HepG2 (cell line): ENCODE measurements around the gene SBK1. TPM values are rescaled to one million over a fixed set of nuclear protein-coding genes. Genes with fewer than 3 reads are reported as not detected.

Experiments used
- CAMTA2 ChIP-seq: sonication (generic); formaldehyde crosslinking; IDR thresholded peaks from 2 replicates; pipeline ENCODE4 v1.4.0; 2020; ENCODE audit warnings: mild to moderate bottlenecking, missing genetic modification reagents, borderline replicate concordance
- MEIS1 ChIP-seq: sonication (generic); formaldehyde crosslinking; IDR thresholded peaks from 2 replicates; pipeline ENCODE4 v1.9.0; 2021; ENCODE audit warnings: mild to moderate bottlenecking, missing genetic modification reagents, moderate library complexity, borderline replicate concordance
- NCOA1 ChIP-seq: sonication (generic); formaldehyde crosslinking; IDR thresholded peaks from 2 replicates; pipeline ENCODE4 v1.9.0; 2021; ENCODE audit warnings: missing genetic modification reagents
- NR2F6 ChIP-seq, 2 experiments: IDR thresholded peaks; 2 replicates each; pipeline ENCODE4 v1.6.1; 2016; ENCODE audit warnings: antibody characterized with exemption in 1 of 2, mild to moderate bottlenecking in 1 of 2
- RBFOX2 ChIP-seq: fragments of 200-400 bp; formaldehyde crosslinking; IDR thresholded peaks from 2 replicates; pipeline ENCODE4 v1.6.1; 2017; ENCODE audit warnings: low read depth, mild to moderate bottlenecking, low read length
- REXO4 ChIP-seq: sonication (generic); formaldehyde crosslinking; IDR thresholded peaks from 2 replicates; pipeline ENCODE4 v1.8.0; 2022; ENCODE audit warnings: missing genetic modification reagents, mild to moderate bottlenecking, borderline replicate concordance
- TCF12 ChIP-seq, 2 experiments: fragments of 450-650 bp in 1 of 2; sonication (generic) in 1 of 2; formaldehyde crosslinking in 1 of 2; IDR thresholded peaks; 2 replicates each; pipeline versions ENCODE4 v1.6.1 to v1.8.0; 2017 to 2022; ENCODE audit warnings: antibody characterized with exemption in 1 of 2, mild to moderate bottlenecking in 1 of 2, missing genetic modification reagents in 1 of 2, moderate library complexity in 1 of 2
- THYN1 ChIP-seq: sonication (generic); formaldehyde crosslinking; IDR thresholded peaks from 2 replicates; pipeline ENCODE4 v1.8.1; 2023; ENCODE audit warnings: low read depth, mild to moderate bottlenecking, moderate library complexity, missing genetic modification reagents, borderline replicate concordance
- ZBTB20 ChIP-seq: sonication (generic); formaldehyde crosslinking; IDR thresholded peaks from 2 replicates; pipeline ENCODE4 v1.8.1; 2023; ENCODE audit warnings: missing genetic modification reagents, low read depth, mild to moderate bottlenecking, borderline replicate concordance
- ZNF556 ChIP-seq: sonication (generic); formaldehyde crosslinking; IDR thresholded peaks from 2 replicates; pipeline ENCODE4 v1.4.0; 2020; ENCODE audit warnings: mild to moderate bottlenecking, missing genetic modification reagents, borderline replicate concordance
- ZZZ3 ChIP-seq: sonication (generic); formaldehyde crosslinking; IDR thresholded peaks from 2 replicates; pipeline ENCODE4 v1.4.0; 2020; ENCODE audit warnings: missing genetic modification reagents, mild to moderate bottlenecking, borderline replicate concordance
- polyA plus RNA-seq, 8 experiments: library from polyadenylated mRNA; depleted of rRNA in 3 of 8; stranded (reverse) in 7 of 8; unstranded in 1 of 8; fragments of >200 nt; fragmentation: Illumina TruSeq in 4 of 8; extraction: Trizol in 4 of 8; gene quantifications; 2 replicates each; pipeline versions ENCODE4 v1.2.1 to v1.2.3, GENCODE V29; 2011 to 2016; ENCODE audit warnings: low read depth in 4 of 8, missing spikeins in 1 of 8, mixed read lengths in 1 of 8; ENCODE audit not compliant: insufficient read depth in 1 of 8
- total RNA-seq, 5 experiments: library from RNA; depleted of rRNA; stranded (reverse); fragments of >200 nt; fragmentation: Illumina TruSeq; extraction: Trizol; gene quantifications; 2 replicates each; pipeline ENCODE4 v1.2.3, GENCODE V29; 2016; ENCODE audit warnings: low read depth in 1 of 5
- TF ChIP-seq, protein P1 (sequence below): sonication (generic); formaldehyde crosslinking; IDR thresholded peaks from 2 replicates; pipeline ENCODE4 v1.9.0; 2022; ENCODE audit warnings: missing genetic modification reagents, mild to moderate bottlenecking, borderline replicate concordance
- TF ChIP-seq, protein P2 (sequence below): IDR thresholded peaks from 2 replicates; pipeline ENCODE4 v1.6.1; 2016; ENCODE audit warnings: low read depth
- TF ChIP-seq, protein P3 (sequence below): sonication (generic); formaldehyde crosslinking; conservative IDR thresholded peaks from 2 replicates; pipeline ENCODE4 v1.5.0; 2020; ENCODE audit warnings: missing genetic modification reagents

SBK1 gene
- total and polyA plus RNA-seq, 2 of the 13 experiments (the other 11 are each of a cell fraction or from before 2014, with no cell fraction given): 0.15 to 0.17 TPM

DNA sequence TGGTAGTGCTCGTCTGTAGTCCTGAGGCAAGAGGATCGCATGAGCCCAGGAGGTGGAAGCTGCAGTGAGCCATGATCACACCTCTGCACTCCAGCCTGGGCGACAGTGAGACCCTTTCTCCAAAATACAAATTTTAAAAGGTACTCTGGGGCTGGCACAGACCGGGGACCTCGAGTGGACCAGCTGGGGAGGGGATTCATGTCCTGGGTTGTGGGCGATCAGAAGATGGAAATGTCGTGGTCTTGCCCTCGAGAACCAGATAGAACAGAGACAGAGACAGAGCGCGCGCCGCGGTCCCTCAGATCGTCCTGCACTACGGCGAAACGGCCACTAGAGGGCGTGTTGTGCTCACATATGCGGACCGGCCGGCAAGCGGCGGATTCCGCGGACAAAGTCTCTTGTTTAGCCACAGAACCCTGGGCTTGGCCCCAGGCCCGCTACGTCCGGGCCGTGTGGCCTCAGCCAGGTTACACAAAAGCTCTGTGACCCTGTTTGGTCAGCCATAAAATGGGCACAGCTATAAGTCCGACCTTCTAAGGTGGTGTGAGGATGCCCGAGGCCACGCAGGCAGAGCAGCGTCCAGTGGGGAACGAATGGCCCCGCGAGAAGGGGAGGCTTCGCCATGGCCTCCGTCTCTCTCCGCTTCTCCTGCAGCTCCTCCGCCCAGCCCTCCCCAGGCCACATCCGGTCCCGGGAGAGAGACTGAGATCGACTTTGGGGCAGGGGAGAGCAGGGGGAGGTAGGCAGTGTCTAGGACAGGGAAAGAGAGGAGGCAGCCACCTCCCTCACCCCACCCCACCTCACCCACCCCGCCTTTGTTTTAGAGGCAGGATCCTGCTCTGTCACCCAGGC lies 14.6 kb upstream of the SBK1 start (continued):
- TF ChIP-seq, protein P1, sequence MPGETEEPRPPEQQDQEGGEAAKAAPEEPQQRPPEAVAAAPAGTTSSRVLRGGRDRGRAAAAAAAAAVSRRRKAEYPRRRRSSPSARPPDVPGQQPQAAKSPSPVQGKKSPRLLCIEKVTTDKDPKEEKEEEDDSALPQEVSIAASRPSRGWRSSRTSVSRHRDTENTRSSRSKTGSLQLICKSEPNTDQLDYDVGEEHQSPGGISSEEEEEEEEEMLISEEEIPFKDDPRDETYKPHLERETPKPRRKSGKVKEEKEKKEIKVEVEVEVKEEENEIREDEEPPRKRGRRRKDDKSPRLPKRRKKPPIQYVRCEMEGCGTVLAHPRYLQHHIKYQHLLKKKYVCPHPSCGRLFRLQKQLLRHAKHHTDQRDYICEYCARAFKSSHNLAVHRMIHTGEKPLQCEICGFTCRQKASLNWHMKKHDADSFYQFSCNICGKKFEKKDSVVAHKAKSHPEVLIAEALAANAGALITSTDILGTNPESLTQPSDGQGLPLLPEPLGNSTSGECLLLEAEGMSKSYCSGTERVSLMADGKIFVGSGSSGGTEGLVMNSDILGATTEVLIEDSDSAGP: peak; percentile 73
- TF ChIP-seq NR2F6 (IDR thresholded peaks at IDR 0.05) (no peak), NR2F6 (CRISPR knock-in tag; IDR thresholded peaks at IDR 0.05) (peak; percentile 25; the same call in 1 of the 2 replicates), RBFOX2 (no peak), TCF12 (IDR thresholded peaks at IDR 0.05) (no peak), TCF12 (CRISPR knock-in tag; IDR thresholded peaks at IDR 0.05) (no peak), THYN1 (no peak), NCOA1 (CRISPR knock-in tag) (no peak), CAMTA2 (CRISPR knock-in tag) (no peak), ZZZ3 (CRISPR knock-in tag) (0 out of 2 replicates have a peak, but pooled peaks have one; percentile 38), ZBTB20 (CRISPR knock-in tag) (no peak), MEIS1 (CRISPR knock-in tag) (no peak), REXO4 (CRISPR knock-in tag) (no peak), ZNF556 (CRISPR knock-in tag) (peak; percentile 46; the same call in 1 of the 2 replicates)
- TF ChIP-seq, protein P2, sequence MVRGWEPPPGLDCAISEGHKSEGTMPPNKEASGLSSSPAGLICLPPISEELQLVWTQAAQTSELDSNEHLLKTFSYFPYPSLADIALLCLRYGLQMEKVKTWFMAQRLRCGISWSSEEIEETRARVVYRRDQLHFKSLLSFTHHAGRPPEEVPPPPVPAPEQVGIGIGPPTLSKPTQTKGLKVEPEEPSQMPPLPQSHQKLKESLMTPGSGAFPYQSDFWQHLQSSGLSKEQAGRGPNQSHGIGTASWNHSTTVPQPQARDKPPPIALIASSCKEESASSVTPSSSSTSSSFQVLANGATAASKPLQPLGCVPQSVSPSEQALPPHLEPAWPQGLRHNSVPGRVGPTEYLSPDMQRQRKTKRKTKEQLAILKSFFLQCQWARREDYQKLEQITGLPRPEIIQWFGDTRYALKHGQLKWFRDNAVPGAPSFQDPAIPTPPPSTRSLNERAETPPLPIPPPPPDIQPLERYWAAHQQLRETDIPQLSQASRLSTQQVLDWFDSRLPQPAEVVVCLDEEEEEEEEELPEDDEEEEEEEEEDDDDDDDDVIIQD: no peak
- TF ChIP-seq, protein P3, sequence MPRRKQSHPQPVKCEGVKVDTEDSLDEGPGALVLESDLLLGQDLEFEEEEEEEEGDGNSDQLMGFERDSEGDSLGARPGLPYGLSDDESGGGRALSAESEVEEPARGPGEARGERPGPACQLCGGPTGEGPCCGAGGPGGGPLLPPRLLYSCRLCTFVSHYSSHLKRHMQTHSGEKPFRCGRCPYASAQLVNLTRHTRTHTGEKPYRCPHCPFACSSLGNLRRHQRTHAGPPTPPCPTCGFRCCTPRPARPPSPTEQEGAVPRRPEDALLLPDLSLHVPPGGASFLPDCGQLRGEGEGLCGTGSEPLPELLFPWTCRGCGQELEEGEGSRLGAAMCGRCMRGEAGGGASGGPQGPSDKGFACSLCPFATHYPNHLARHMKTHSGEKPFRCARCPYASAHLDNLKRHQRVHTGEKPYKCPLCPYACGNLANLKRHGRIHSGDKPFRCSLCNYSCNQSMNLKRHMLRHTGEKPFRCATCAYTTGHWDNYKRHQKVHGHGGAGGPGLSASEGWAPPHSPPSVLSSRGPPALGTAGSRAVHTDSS (CRISPR knock-in tag): peak; percentile 79; the same call in 1 of the 2 replicates
